GM06990 (cell line): ENCODE results near the gene CSNK2B.

ENCODE experiments used
- DNase-seq: peaks from one replicate; pipeline ENCODE4 v3.0.0-alpha.2; 2011; ENCODE audit not compliant: insufficient read length; ENCODE audit errors: extremely low read depth
- H3K27me3 ChIP-seq: replicated peaks from 2 replicates; pipeline ENCODE4 v1.6.0; 2011; ENCODE audit warnings: low read length; ENCODE audit not compliant: control insufficient read depth, insufficient read depth
- H3K36me3 ChIP-seq: 2 replicates; pipeline ENCODE4 v1.5.1; 2011; ENCODE audit warnings: low read length; ENCODE audit not compliant: control insufficient read depth, insufficient read depth
- H3K4me3 ChIP-seq: replicated peaks from 2 replicates; pipeline ENCODE4 v1.5.1; 2011; ENCODE audit warnings: low read depth, mild to moderate bottlenecking, control low read depth, low read length
- TF ChIP-seq, protein P1 (sequence below): IDR thresholded peaks from 2 replicates; pipeline ENCODE4 v1.5.1; 2011; ENCODE audit warnings: low read length, control low read depth, mild to moderate bottlenecking, inconsistent platforms; ENCODE audit not compliant: insufficient read depth, poor library complexity, severe bottlenecking

Gene CSNK2B

GRCh38 chr6:31621991-31622390 is 43.9 kb upstream of the CSNK2B start:
- TF ChIP-seq, protein P1, sequence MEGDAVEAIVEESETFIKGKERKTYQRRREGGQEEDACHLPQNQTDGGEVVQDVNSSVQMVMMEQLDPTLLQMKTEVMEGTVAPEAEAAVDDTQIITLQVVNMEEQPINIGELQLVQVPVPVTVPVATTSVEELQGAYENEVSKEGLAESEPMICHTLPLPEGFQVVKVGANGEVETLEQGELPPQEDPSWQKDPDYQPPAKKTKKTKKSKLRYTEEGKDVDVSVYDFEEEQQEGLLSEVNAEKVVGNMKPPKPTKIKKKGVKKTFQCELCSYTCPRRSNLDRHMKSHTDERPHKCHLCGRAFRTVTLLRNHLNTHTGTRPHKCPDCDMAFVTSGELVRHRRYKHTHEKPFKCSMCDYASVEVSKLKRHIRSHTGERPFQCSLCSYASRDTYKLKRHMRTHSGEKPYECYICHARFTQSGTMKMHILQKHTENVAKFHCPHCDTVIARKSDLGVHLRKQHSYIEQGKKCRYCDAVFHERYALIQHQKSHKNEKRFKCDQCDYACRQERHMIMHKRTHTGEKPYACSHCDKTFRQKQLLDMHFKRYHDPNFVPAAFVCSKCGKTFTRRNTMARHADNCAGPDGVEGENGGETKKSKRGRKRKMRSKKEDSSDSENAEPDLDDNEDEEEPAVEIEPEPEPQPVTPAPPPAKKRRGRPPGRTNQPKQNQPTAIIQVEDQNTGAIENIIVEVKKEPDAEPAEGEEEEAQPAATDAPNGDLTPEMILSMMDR: no peak
- DNase-seq: no peak
- H3K4me3 ChIP-seq: peak overlapping the region; percentile 98
- no peaks in the 10 kb centered on the region for H3K27me3 ChIP-seq
- peaks cover 31% of the 10 kb centered on the region for H3K36me3 ChIP-seq

DNA sequence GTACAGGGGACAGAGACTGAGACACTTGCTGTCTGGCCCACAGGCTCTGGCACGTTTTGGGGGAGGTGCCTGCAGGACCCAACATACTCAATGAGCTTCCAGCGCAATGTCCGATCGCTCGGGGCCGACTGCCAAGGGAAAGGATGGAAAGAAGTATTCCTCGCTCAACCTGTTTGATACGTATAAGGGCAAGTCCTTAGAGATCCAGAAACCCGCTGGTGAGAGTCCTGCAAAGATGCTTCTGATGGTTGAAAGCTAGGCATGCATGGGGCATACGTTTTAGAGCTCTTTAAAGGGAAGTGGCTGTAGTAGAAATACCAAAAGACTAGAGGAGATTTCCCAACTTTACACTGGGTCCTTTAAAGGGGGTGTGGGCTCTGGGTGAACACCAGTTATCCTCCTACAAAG is 43.2 kb upstream of the CSNK2B start:
- Histone ChIP-seq H3K27me3 (no peaks in the 10 kb centered on the region), H3K4me3 (no peak overlapping the region), H3K36me3 (peaks cover 36% of the 10 kb centered on the region)
- no peak for DNase-seq
- TF ChIP-seq, protein P1: no peak

DNA sequence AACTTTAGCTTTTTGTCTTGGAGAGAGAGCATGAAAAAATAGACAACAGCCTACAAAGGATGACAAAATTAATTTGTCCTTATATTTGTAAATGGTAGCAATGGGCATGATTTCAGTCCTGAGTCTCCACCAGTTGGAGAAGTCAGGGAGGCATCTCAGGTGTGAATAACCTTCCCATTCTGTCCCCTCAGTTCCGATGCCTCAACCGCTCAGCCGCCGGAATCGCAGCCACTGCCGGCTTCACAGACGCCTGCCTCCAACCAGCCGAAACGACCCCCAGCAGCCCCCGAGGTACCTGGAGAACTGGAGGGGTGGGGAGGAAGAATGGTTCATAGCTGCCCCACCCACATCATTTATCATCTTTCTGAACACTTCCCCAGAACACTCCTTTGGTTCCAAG is 41.8 kb upstream of the CSNK2B start:
- Histone ChIP-seq H3K4me3 (no peak overlapping the region), H3K36me3 (peaks cover 45% of the 10 kb centered on the region), H3K27me3 (no peaks in the 10 kb centered on the region)
- no peak for DNase-seq
- TF ChIP-seq, protein P1: no peak

GRCh38 chr6:31626952-31627351 is 38.9 kb upstream of the CSNK2B start:
- no peak for DNase-seq
- Histone ChIP-seq H3K36me3 (peaks cover 65% of the 10 kb centered on the region), H3K4me3 (no peak overlapping the region), H3K27me3 (no peaks in the 10 kb centered on the region)
- TF ChIP-seq, protein P1: no peak

- DNase-seq: no peak
- Histone ChIP-seq H3K4me3 (no peak overlapping the region), H3K27me3 (no peaks in the 10 kb centered on the region), H3K36me3 (peaks cover 71% of the 10 kb centered on the region)
- TF ChIP-seq, protein P1: no peak
These were observed 38.1 kb upstream of the CSNK2B start for GRCh38 chr6:31627690-31628287.

GRCh38 chr6:31629014-31629413 is 36.9 kb upstream of the CSNK2B start:
- no peak overlapping the region for H3K4me3 ChIP-seq
- DNase-seq: no peak
- H3K27me3 ChIP-seq: no peaks in the 10 kb centered on the region
- TF ChIP-seq, protein P1: no peak
- peaks cover 71% of the 10 kb centered on the region for H3K36me3 ChIP-seq
